Liver (tissue), 9 donors: ENCODE measurements around the gene KLC3. TPM values are rescaled to one million over a fixed set of nuclear protein-coding genes. Genes with fewer than 3 reads are reported as not detected.
"Not testable (repeated sequence)": the region's sequence is repeated elsewhere in the genome, so short reads cannot be mapped to it uniquely, and the experiment has no call there.

Source experiments
- DNase-seq: peaks from one replicate; pipeline ENCODE4 v3.0.0-alpha.2; 2017; ENCODE audit warnings: low spot score
- H3K27ac ChIP-seq, 2 donors: one replicate each; pipeline ENCODE4 v1.7.0; 2013; ENCODE audit warnings: inconsistent platforms in 2 of 2, low read length in 2 of 2, control low read depth in 1 of 2, low read depth in 1 of 2, mild to moderate bottlenecking in 1 of 2
- H3K27me3 ChIP-seq, 4 donors: one replicate each; pipeline versions ENCODE4 v1.6.1 to v1.7.0; 2013; ENCODE audit warnings: low read length in 3 of 4, inconsistent platforms in 1 of 4, mild to moderate bottlenecking in 1 of 4, moderate library complexity in 1 of 4; ENCODE audit not compliant: control insufficient read depth in 4 of 4, insufficient read depth in 4 of 4
- H3K36me3 ChIP-seq, 4 donors: one replicate each; pipeline versions ENCODE4 v1.6.1 to v1.7.0; 2013; ENCODE audit warnings: low read length in 3 of 4, mild to moderate bottlenecking in 3 of 4, low read depth in 1 of 4, moderate library complexity in 1 of 4; ENCODE audit not compliant: control insufficient read depth in 4 of 4, insufficient read depth in 3 of 4
- H3K4me1 ChIP-seq, 4 donors: one replicate each; pipeline versions ENCODE4 v1.6.1 to v1.7.0; 2013; ENCODE audit warnings: low read length in 3 of 4, mild to moderate bottlenecking in 3 of 4, moderate library complexity in 1 of 4; ENCODE audit not compliant: control insufficient read depth in 4 of 4, insufficient read depth in 4 of 4
- H3K4me3 ChIP-seq, 3 donors: one replicate each; pipeline versions ENCODE4 v1.6.1 to v1.7.0; 2013; ENCODE audit warnings: low read length in 3 of 3, control low read depth in 1 of 3, low read depth in 1 of 3, mild to moderate bottlenecking in 1 of 3
- H3K9ac ChIP-seq, 2 donors: one replicate each; pipeline ENCODE4 v1.7.0; 2013; ENCODE audit warnings: low read length in 2 of 2, mild to moderate bottlenecking in 2 of 2, moderate library complexity in 2 of 2, control low read depth in 1 of 2, low read depth in 1 of 2
- H3K9me3 ChIP-seq, 4 donors: one replicate each; pipeline versions ENCODE4 v1.6.1 to v1.7.0; 2013; ENCODE audit warnings: low read length in 3 of 4; ENCODE audit not compliant: control insufficient read depth in 4 of 4
- ATF3 ChIP-seq: IDR thresholded peaks from 2 replicates; pipeline ENCODE4 v1.6.1; 2016; ENCODE audit warnings: antibody characterized with exemption
- CTCF ChIP-seq: fragments of 150-350 bp; IDR thresholded peaks from 2 replicates; pipeline ENCODE4 v1.5.1; 2017; ENCODE audit warnings: improper control_type of control experiment, low read depth, low read length; ENCODE audit not compliant: missing input control
- EGR1 ChIP-seq, 2 donors: IDR thresholded peaks; 2 replicates each; pipeline ENCODE4 v1.6.1; 2016 to 2018; ENCODE audit warnings: antibody characterized with exemption in 2 of 2, low read depth in 2 of 2
- FOXA1 ChIP-seq: IDR thresholded peaks from 2 replicates; pipeline ENCODE4 v1.6.1; 2016; ENCODE audit warnings: antibody characterized with exemption
- FOXA2 ChIP-seq: IDR thresholded peaks from 2 replicates; pipeline ENCODE4 v1.6.1; 2016; ENCODE audit warnings: antibody characterized with exemption
- GABPA ChIP-seq, 2 donors: IDR thresholded peaks in 1 of 2; conservative IDR thresholded peaks in 1 of 2; 2 replicates each; pipeline ENCODE4 v1.6.1; 2016; ENCODE audit warnings: antibody characterized with exemption in 2 of 2, mild to moderate bottlenecking in 1 of 2, moderate library complexity in 1 of 2
- HNF4A ChIP-seq, 2 donors: conservative IDR thresholded peaks; 2 replicates each; pipeline ENCODE4 v1.6.1; 2016; ENCODE audit warnings: antibody characterized with exemption in 2 of 2, mild to moderate bottlenecking in 2 of 2
- HNF4G ChIP-seq: IDR thresholded peaks from 2 replicates; pipeline ENCODE4 v1.6.1; 2016; ENCODE audit warnings: antibody characterized with exemption
- JUND ChIP-seq, 2 donors: IDR thresholded peaks; 2 replicates each; pipeline ENCODE4 v1.6.1; 2016; ENCODE audit warnings: antibody characterized with exemption in 2 of 2
- MAX ChIP-seq: IDR thresholded peaks from 2 replicates; pipeline ENCODE4 v1.6.1; 2016; ENCODE audit warnings: antibody characterized with exemption
- NR2F2 ChIP-seq: IDR thresholded peaks from 2 replicates; pipeline ENCODE4 v1.6.1; 2016; ENCODE audit warnings: antibody characterized with exemption
- REST ChIP-seq: IDR thresholded peaks from 2 replicates; pipeline ENCODE4 v1.6.1; 2016; ENCODE audit warnings: antibody characterized with exemption, mild to moderate bottlenecking
- RXRA ChIP-seq, 2 donors: IDR thresholded peaks; 2 replicates each; pipeline ENCODE4 v1.6.1; 2017 to 2018; ENCODE audit warnings: antibody characterized with exemption in 2 of 2, mild to moderate bottlenecking in 1 of 2
- SP1 ChIP-seq: IDR thresholded peaks from 2 replicates; pipeline ENCODE4 v1.6.1; 2018; ENCODE audit warnings: antibody characterized with exemption, mild to moderate bottlenecking
- TAF1 ChIP-seq: conservative IDR thresholded peaks from 2 replicates; pipeline ENCODE4 v1.6.1; 2016; ENCODE audit warnings: antibody characterized with exemption, mild to moderate bottlenecking
- ZBTB33 ChIP-seq: IDR thresholded peaks from 2 replicates; pipeline ENCODE4 v1.6.1; 2016; ENCODE audit warnings: antibody characterized with exemption
- WGBS: extraction: QIAGEN DNeasy Blood & Tissue Kit; methylation state at CpG from one replicate; pipeline ENCODE4 v1.1.7; 2013; 5-methylcytosine and 5-hydroxymethylcytosine counted together
- polyA plus RNA-seq, 2 donors: library from polyadenylated mRNA; stranded (reverse) in 1 of 2; unstranded in 1 of 2; fragments of 200-250 nt in 1 of 2; fragments of >200 nt in 1 of 2; fragmentation: Nextera tagmentation in 1 of 2; extraction: Ambion mirVana in 1 of 2; gene quantifications; one replicate each; pipeline versions ENCODE4 v1.2.1 to v1.2.3, GENCODE V29; 2013 to 2015
- total RNA-seq, 2 donors: library from RNA; depleted of rRNA; stranded (reverse); fragments of >200 nt; gene quantifications; one replicate each; pipeline ENCODE4 v1.2.3, GENCODE V29; 2014
- donor health status: healthy.
- donor health status: healthy.
- donor health status: healthy.
- donor health status: healthy.
- donor health status: healthy.

The KLC3 gene
- total and polyA plus RNA-seq, 4 donors, result 0.08 to 1.3 (median 0.08) TPM; not detected in 1

GRCh38 chr19:45333609-45334303 lies 6.8 kb upstream of the KLC3 start (continued):
- TF ChIP-seq REST (no peak), FOXA2 (no peak), CTCF (no peak), FOXA1 (no peak)

- H3K27ac ChIP-seq, H3K4me3 ChIP-seq, H3K4me1 ChIP-seq, DNase-seq, H3K36me3 ChIP-seq, H3K9me3 ChIP-seq, H3K27me3 ChIP-seq, H3K9ac ChIP-seq: not testable (repeated sequence)
- WGBS, result 90% methylated on average over 4 of the region's 4 CpGs
These were observed 5.7 kb upstream of the KLC3 start for GRCh38 chr19:45334881-45335280.

- Histone ChIP-seq H3K27me3 (no peaks in the 10 kb centered on the region), H3K36me3 (no peaks in the 10 kb centered on the region), H3K9me3 (no peaks in the 10 kb centered on the region), H3K27ac (no peak overlapping the region), H3K4me1 (peaks cover 6 to 11% (median 8%) of the 10 kb centered on the region in 4 donors), H3K4me3 (no peak overlapping the region), H3K9ac (no peak overlapping the region)
- no peak for TF ChIP-seq FOXA1
- TF ChIP-seq GABPA (IDR thresholded peaks at IDR 0.05 in 1 of 2, conservative IDR thresholded peaks at IDR 0.05 in 1 of 2), result no peak
- TF ChIP-seq NR2F2, result no peak
- TF ChIP-seq TAF1, result no peak
- TF ChIP-seq RXRA (IDR thresholded peaks at IDR 0.05), result no peak
- TF ChIP-seq FOXA2, result no peak
- no peak for TF ChIP-seq ZBTB33
- no peak for TF ChIP-seq SP1
- no peak for TF ChIP-seq JUND (IDR thresholded peaks at IDR 0.05)
- TF ChIP-seq HNF4G, result no peak
- no peak for TF ChIP-seq EGR1 (IDR thresholded peaks at IDR 0.05; ENCODE audit: low read depth in 2 of 2)
- no peak for TF ChIP-seq HNF4A (conservative IDR thresholded peaks at IDR 0.05)
- no peak for TF ChIP-seq ATF3
- TF ChIP-seq MAX, result no peak
- 71% methylated on average over 11 of the region's 11 CpGs for whole genome bisulfite sequencing
- DNase-seq, result no peak
These were observed 3.8 kb upstream of the KLC3 start for GRCh38 chr19:45336696-45337251.
